GM23338 (cell line): ENCODE data around the gene HOXA3. TPM values are rescaled to one million over a fixed set of nuclear protein-coding genes. Genes with fewer than 3 reads are reported as not detected.

Experiments used
- ATAC-seq: fragments of 200-7000 bp; cut with Tn5 transposase; 3 replicates; pipeline ENCODE4 v1.9.1; 2020
- DNase-seq: peaks from one replicate; pipeline ENCODE4 v3.0.0-alpha.2; 2015; ENCODE audit warnings: low spot score
- H2AFZ ChIP-seq: fragments of 200-600 bp; sonication (generic); 2 replicates; pipeline ENCODE4 v1.8.0; 2016; ENCODE audit warnings: antibody characterized with exemption, mild to moderate bottlenecking, moderate library complexity
- H3F3A ChIP-seq: fragments of 200-600 bp; sonication (generic); replicated peaks from 2 replicates; pipeline ENCODE4 v1.8.0; 2017; ENCODE audit warnings: antibody characterized with exemption, mixed run types, low read depth
- H3K27ac ChIP-seq: fragments of 200-600 bp; sonication (generic); 2 replicates; pipeline ENCODE4 v1.6.1; 2016; ENCODE audit warnings: low read depth
- H3K27me3 ChIP-seq: fragments of 200-600 bp; sonication (generic); 2 replicates; pipeline ENCODE4 v1.8.0; 2016; ENCODE audit warnings: mild to moderate bottlenecking, mixed run types, moderate library complexity; ENCODE audit not compliant: insufficient read depth
- H3K36me3 ChIP-seq: fragments of 200-600 bp; sonication (generic); 2 replicates; pipeline ENCODE4 v1.8.0; 2016; ENCODE audit warnings: mild to moderate bottlenecking; ENCODE audit not compliant: insufficient read depth
- H3K4me1 ChIP-seq: fragments of 200-600 bp; sonication (generic); 2 replicates; pipeline ENCODE4 v1.8.0; 2016; ENCODE audit warnings: mild to moderate bottlenecking, moderate library complexity; ENCODE audit not compliant: insufficient read depth
- H3K4me2 ChIP-seq: fragments of 200-600 bp; sonication (generic); 2 replicates; pipeline ENCODE4 v1.7.1; 2017; ENCODE audit warnings: mixed run types
- H3K4me3 ChIP-seq: fragments of 200-600 bp; sonication (generic); 2 replicates; pipeline ENCODE4 v1.6.1; 2016; ENCODE audit warnings: mixed run types
- H3K79me2 ChIP-seq: fragments of 200-600 bp; sonication (generic); replicated peaks from 2 replicates; pipeline ENCODE4 v1.8.0; 2017; ENCODE audit warnings: mild to moderate bottlenecking; ENCODE audit not compliant: insufficient read depth
- H3K9me2 ChIP-seq: fragments of 200-600 bp; sonication (generic); 2 replicates; pipeline ENCODE4 v1.8.0; 2017; ENCODE audit not compliant: insufficient read depth
- H4K20me1 ChIP-seq: fragments of 200-600 bp; sonication (generic); replicated peaks from 2 replicates; pipeline ENCODE4 v1.8.0; 2017; ENCODE audit warnings: mild to moderate bottlenecking; ENCODE audit not compliant: insufficient read depth
- H3K27ac Mint-ChIP-seq: 2 replicates; pipeline ENCODE4 v1.8.0; 2020; ENCODE audit warnings: inconsistent platforms, mild to moderate bottlenecking, moderate library complexity, mixed read lengths
- H3K27me3 Mint-ChIP-seq: 3 replicates; pipeline ENCODE4 v1.8.0; 2022; ENCODE audit warnings: low read depth, mild to moderate bottlenecking, moderate library complexity, mixed read lengths, inconsistent platforms; ENCODE audit not compliant: insufficient read depth, poor library complexity
- H3K36me3 Mint-ChIP-seq: 3 replicates; pipeline ENCODE4 v1.8.0; 2021; ENCODE audit warnings: low read depth, mild to moderate bottlenecking, inconsistent platforms, moderate library complexity, mixed read lengths
- H3K4me1 Mint-ChIP-seq: 3 replicates; pipeline ENCODE4 v1.8.0; 2020; ENCODE audit warnings: mild to moderate bottlenecking, inconsistent platforms, mixed read lengths
- H3K4me3 Mint-ChIP-seq: 3 replicates; pipeline ENCODE4 v1.8.0; 2021; ENCODE audit warnings: moderate library complexity, mild to moderate bottlenecking, inconsistent platforms, mixed read lengths
- H3K9me3 Mint-ChIP-seq: 3 replicates; pipeline ENCODE4 v1.8.0; 2020; ENCODE audit warnings: moderate library complexity, mild to moderate bottlenecking, inconsistent platforms, mixed read lengths
- CREB1 ChIP-seq: fragments of 250-450 bp; sonication (Bioruptor Pico); IDR thresholded peaks from 2 replicates; pipeline ENCODE4 v1.5.0; 2020; ENCODE audit warnings: low read depth, mild to moderate bottlenecking, moderate library complexity
- ETS1 ChIP-seq: IDR thresholded peaks from 2 replicates; pipeline ENCODE4 v1.6.1; 2016; ENCODE audit warnings: antibody characterized with exemption
- EZH2 ChIP-seq: fragments of 200-600 bp; sonication (generic); IDR thresholded peaks from one replicate; pipeline ENCODE4 v1.8.0; 2017; ENCODE audit warnings: antibody characterized with exemption, mild to moderate bottlenecking, low read depth; ENCODE audit not compliant: unreplicated experiment
- EZH2phosphoT487 ChIP-seq: fragments of 200-600 bp; sonication (generic); IDR thresholded peaks from one replicate; pipeline ENCODE4 v1.8.1; 2018; ENCODE audit warnings: antibody characterized with exemption; ENCODE audit not compliant: unreplicated experiment
- JUNB ChIP-seq: IDR thresholded peaks from one replicate; pipeline ENCODE4 v1.6.1; 2016; ENCODE audit warnings: antibody characterized with exemption; ENCODE audit not compliant: unreplicated experiment
- NANOG ChIP-seq: IDR thresholded peaks from 2 replicates; pipeline ENCODE4 v1.6.1; 2016; ENCODE audit warnings: antibody characterized with exemption, borderline replicate concordance
- POLR2AphosphoS5 ChIP-seq: IDR thresholded peaks from 2 replicates; pipeline ENCODE4 v1.6.1; 2016; ENCODE audit warnings: antibody characterized with exemption, low read depth
- REST ChIP-seq: IDR thresholded peaks from one replicate; pipeline ENCODE4 v1.6.1; 2018; ENCODE audit warnings: antibody characterized with exemption; ENCODE audit not compliant: unreplicated experiment
- STAT1 ChIP-seq: IDR thresholded peaks from one replicate; pipeline ENCODE4 v1.6.1; 2016; ENCODE audit warnings: antibody characterized with exemption; ENCODE audit not compliant: unreplicated experiment
- ZNF114 ChIP-seq: fragments of 250-450 bp; sonication (Bioruptor Pico); IDR thresholded peaks from 2 replicates; pipeline ENCODE4 v1.5.0; 2020; ENCODE audit warnings: mild to moderate bottlenecking, moderate library complexity
- ZNF331 ChIP-seq: fragments of 250-450 bp; sonication (Bioruptor Pico); IDR thresholded peaks from 2 replicates; pipeline ENCODE4 v1.5.0; 2020; ENCODE audit warnings: low read depth, mild to moderate bottlenecking, moderate library complexity
- polyA plus RNA-seq: library from polyadenylated mRNA; unstranded; fragments of >200 nt; fragmentation: Nextera tagmentation; extraction: Ambion mirVana; gene quantifications from 2 replicates; pipeline ENCODE4 v1.2.1, GENCODE V29; 2016
- total RNA-seq: library from RNA; depleted of rRNA; stranded (reverse); fragments of >200 nt; shearing (Covaris generic); gene quantifications from 2 replicates; pipeline ENCODE4 v1.2.3, GENCODE V29; 2014
- TF ChIP-seq, protein P1 (sequence below): fragments of 250-450 bp; sonication (Bioruptor Pico); IDR thresholded peaks from 2 replicates; pipeline ENCODE4 v1.5.0; 2020; ENCODE audit warnings: mild to moderate bottlenecking, moderate library complexity
- TF ChIP-seq, protein P2 (sequence below), 2 experiments: fragments of 200-600 bp in 1 of 2; sonication (generic) in 1 of 2; conservative IDR thresholded peaks; 2 replicates each; pipeline versions ENCODE4 v1.5.1 to v1.6.1; 2016 to 2017; ENCODE audit warnings: antibody characterized with exemption in 2 of 2, low read depth in 2 of 2, mild to moderate bottlenecking in 2 of 2, moderate library complexity in 1 of 2

Gene HOXA3
- total and polyA plus RNA-seq, 2 experiments from 2014 or later = not detected

- no peaks in the 10 kb centered on the region for H3K9me2 ChIP-seq
- H3K27me3 ChIP-seq = peaks cover 17% of the 10 kb centered on the region
- Mint-ChIP-seq H3K4me1 (peaks cover 4% of the 10 kb centered on the region; the same call in 1 of the 3 replicates), H3K36me3 (no peaks in the 10 kb centered on the region), H3K27me3 (peaks cover 4% of the 10 kb centered on the region), H3K9me3 (no peaks in the 10 kb centered on the region; the same call in 2 of the 3 replicates), H3K27ac (no peak overlapping the region), H3K4me3 (no peak overlapping the region)
- TF ChIP-seq STAT1 (no peak), CREB1 (no peak), ETS1 (no peak), NANOG (no peak), EZH2 (no peak), ZNF331 (CRISPR knock-in tag) (no peak), REST (no peak), JUNB (no peak), EZH2phosphoT487 (no peak), ZNF114 (CRISPR knock-in tag) (no peak), POLR2AphosphoS5 (no peak)
- TF ChIP-seq, protein P1, sequence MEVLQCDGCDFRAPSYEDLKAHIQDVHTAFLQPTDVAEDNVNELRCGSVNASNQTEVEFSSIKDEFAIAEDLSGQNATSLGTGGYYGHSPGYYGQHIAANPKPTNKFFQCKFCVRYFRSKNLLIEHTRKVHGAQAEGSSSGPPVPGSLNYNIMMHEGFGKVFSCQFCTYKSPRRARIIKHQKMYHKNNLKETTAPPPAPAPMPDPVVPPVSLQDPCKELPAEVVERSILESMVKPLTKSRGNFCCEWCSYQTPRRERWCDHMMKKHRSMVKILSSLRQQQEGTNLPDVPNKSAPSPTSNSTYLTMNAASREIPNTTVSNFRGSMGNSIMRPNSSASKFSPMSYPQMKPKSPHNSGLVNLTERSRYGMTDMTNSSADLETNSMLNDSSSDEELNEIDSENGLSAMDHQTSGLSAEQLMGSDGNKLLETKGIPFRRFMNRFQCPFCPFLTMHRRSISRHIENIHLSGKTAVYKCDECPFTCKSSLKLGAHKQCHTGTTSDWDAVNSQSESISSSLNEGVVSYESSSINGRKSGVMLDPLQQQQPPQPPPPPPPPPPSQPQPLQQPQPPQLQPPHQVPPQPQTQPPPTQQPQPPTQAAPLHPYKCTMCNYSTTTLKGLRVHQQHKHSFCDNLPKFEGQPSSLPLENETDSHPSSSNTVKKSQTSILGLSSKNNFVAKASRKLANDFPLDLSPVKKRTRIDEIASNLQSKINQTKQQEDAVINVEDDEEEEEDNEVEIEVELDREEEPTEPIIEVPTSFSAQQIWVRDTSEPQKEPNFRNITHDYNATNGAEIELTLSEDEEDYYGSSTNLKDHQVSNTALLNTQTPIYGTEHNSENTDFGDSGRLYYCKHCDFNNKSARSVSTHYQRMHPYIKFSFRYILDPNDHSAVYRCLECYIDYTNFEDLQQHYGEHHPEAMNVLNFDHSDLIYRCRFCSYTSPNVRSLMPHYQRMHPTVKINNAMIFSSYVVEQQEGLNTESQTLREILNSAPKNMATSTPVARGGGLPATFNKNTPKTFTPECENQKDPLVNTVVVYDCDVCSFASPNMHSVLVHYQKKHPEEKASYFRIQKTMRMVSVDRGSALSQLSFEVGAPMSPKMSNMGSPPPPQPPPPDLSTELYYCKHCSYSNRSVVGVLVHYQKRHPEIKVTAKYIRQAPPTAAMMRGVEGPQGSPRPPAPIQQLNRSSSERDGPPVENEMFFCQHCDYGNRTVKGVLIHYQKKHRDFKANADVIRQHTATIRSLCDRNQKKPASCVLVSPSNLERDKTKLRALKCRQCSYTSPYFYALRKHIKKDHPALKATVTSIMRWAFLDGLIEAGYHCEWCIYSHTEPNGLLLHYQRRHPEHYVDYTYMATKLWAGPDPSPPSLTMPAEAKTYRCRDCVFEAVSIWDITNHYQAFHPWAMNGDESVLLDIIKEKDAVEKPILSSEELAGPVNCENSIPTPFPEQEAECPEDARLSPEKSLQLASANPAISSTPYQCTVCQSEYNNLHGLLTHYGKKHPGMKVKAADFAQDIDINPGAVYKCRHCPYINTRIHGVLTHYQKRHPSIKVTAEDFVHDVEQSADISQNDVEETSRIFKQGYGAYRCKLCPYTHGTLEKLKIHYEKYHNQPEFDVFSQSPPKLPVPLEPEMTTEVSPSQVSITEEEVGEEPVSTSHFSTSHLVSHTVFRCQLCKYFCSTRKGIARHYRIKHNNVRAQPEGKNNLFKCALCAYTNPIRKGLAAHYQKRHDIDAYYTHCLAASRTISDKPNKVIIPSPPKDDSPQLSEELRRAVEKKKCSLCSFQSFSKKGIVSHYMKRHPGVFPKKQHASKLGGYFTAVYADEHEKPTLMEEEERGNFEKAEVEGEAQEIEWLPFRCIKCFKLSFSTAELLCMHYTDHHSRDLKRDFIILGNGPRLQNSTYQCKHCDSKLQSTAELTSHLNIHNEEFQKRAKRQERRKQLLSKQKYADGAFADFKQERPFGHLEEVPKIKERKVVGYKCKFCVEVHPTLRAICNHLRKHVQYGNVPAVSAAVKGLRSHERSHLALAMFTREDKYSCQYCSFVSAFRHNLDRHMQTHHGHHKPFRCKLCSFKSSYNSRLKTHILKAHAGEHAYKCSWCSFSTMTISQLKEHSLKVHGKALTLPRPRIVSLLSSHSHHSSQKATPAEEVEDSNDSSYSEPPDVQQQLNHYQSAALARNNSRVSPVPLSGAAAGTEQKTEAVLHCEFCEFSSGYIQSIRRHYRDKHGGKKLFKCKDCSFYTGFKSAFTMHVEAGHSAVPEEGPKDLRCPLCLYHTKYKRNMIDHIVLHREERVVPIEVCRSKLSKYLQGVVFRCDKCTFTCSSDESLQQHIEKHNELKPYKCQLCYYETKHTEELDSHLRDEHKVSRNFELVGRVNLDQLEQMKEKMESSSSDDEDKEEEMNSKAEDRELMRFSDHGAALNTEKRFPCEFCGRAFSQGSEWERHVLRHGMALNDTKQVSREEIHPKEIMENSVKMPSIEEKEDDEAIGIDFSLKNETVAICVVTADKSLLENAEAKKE = no peak
- TF ChIP-seq, protein P2, sequence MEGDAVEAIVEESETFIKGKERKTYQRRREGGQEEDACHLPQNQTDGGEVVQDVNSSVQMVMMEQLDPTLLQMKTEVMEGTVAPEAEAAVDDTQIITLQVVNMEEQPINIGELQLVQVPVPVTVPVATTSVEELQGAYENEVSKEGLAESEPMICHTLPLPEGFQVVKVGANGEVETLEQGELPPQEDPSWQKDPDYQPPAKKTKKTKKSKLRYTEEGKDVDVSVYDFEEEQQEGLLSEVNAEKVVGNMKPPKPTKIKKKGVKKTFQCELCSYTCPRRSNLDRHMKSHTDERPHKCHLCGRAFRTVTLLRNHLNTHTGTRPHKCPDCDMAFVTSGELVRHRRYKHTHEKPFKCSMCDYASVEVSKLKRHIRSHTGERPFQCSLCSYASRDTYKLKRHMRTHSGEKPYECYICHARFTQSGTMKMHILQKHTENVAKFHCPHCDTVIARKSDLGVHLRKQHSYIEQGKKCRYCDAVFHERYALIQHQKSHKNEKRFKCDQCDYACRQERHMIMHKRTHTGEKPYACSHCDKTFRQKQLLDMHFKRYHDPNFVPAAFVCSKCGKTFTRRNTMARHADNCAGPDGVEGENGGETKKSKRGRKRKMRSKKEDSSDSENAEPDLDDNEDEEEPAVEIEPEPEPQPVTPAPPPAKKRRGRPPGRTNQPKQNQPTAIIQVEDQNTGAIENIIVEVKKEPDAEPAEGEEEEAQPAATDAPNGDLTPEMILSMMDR (conservative IDR thresholded peaks at IDR 0.05; ENCODE audit: low read depth in 2 of 2) = no peak
- no peaks in the 10 kb centered on the region for H3K36me3 ChIP-seq
- H2AFZ ChIP-seq = no peak overlapping the region
- H3K4me1 ChIP-seq = 0 out of 2 replicates have a peak, but pooled peaks cover 3% of the 10 kb centered on the region
- no peaks in the 10 kb centered on the region for H3K79me2 ChIP-seq
- no peak overlapping the region for H3K27ac ChIP-seq
- H3K4me3 ChIP-seq = no peak overlapping the region
- no peaks in the 10 kb centered on the region for H3F3A ChIP-seq
- ATAC-seq = no peak
- no peaks in the 10 kb centered on the region; the same call in 1 of the 2 replicates for H4K20me1 ChIP-seq
- DNase-seq = no peak
- H3K4me2 ChIP-seq = no peak overlapping the region
Observed at GRCh38 chr7:27079234-27079975, 73.0 kb downstream of the HOXA3 start.
